Neural cell (in vitro differentiated cells): ENCODE data around the gene KATNAL1.

Experiments used
- EZH2 ChIP-seq: fragments of 200-600, 300-800 bp; shearing (Covaris generic), sonication (generic); IDR thresholded peaks from 2 replicates; pipeline ENCODE4 v1.6.1; 2014; ENCODE audit warnings: antibody characterized with exemption, low read length, borderline replicate concordance, mild to moderate bottlenecking; ENCODE audit not compliant: insufficient read depth, poor library complexity, severe bottlenecking
- MXI1 ChIP-seq: fragments of 450-650 bp; conservative IDR thresholded peaks from 2 replicates; pipeline ENCODE4 v1.6.1; 2014; ENCODE audit warnings: antibody characterized with exemption, mild to moderate bottlenecking; ENCODE audit not compliant: poor library complexity, severe bottlenecking
- POLR2AphosphoS5 ChIP-seq: IDR thresholded peaks from 2 replicates; pipeline ENCODE4 v1.6.1; 2012
- RAD21 ChIP-seq: fragments of 450-650 bp; conservative IDR thresholded peaks from 2 replicates; pipeline ENCODE4 v1.6.1; 2014; ENCODE audit warnings: antibody characterized with exemption, mild to moderate bottlenecking, moderate library complexity
- SMC3 ChIP-seq: fragments of 450-650 bp; conservative IDR thresholded peaks from 2 replicates; pipeline ENCODE4 v1.6.1; 2014; ENCODE audit warnings: antibody characterized with exemption, mild to moderate bottlenecking, moderate library complexity; ENCODE audit not compliant: poor library complexity
- TF ChIP-seq, protein P1 (sequence below): fragments of 450-650 bp; IDR thresholded peaks from 2 replicates; pipeline ENCODE4 v1.5.1; 2014; ENCODE audit warnings: antibody characterized with exemption, mild to moderate bottlenecking, moderate library complexity; ENCODE audit not compliant: poor library complexity, severe bottlenecking

DNA sequence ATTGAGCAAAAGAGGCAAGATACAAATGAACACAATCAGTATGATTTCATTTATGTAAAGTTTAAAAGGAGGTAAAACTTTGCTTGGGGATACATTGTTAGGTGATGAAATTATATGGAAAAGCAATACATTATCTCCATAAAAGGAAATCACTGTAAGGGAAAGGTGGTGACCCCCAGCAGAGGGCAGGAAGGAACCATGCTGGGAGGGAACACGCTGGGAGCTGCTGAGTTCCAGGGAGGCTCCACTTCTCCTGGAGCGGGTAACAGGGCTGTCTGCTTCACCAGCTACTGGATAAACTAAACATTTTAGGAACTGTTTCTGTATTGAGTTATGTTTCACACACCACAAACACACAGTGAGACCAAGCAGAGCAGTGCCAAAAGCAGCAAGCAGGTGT, 91.2 kb downstream of the KATNAL1 start:
- TF ChIP-seq SMC3 (no peak), POLR2AphosphoS5 (no peak), RAD21 (no peak), MXI1 (no peak), EZH2 (no peak)
- TF ChIP-seq, protein P1, sequence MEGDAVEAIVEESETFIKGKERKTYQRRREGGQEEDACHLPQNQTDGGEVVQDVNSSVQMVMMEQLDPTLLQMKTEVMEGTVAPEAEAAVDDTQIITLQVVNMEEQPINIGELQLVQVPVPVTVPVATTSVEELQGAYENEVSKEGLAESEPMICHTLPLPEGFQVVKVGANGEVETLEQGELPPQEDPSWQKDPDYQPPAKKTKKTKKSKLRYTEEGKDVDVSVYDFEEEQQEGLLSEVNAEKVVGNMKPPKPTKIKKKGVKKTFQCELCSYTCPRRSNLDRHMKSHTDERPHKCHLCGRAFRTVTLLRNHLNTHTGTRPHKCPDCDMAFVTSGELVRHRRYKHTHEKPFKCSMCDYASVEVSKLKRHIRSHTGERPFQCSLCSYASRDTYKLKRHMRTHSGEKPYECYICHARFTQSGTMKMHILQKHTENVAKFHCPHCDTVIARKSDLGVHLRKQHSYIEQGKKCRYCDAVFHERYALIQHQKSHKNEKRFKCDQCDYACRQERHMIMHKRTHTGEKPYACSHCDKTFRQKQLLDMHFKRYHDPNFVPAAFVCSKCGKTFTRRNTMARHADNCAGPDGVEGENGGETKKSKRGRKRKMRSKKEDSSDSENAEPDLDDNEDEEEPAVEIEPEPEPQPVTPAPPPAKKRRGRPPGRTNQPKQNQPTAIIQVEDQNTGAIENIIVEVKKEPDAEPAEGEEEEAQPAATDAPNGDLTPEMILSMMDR = no peak
